ENCODE measurements around the gene ARL14EP.

DNA sequence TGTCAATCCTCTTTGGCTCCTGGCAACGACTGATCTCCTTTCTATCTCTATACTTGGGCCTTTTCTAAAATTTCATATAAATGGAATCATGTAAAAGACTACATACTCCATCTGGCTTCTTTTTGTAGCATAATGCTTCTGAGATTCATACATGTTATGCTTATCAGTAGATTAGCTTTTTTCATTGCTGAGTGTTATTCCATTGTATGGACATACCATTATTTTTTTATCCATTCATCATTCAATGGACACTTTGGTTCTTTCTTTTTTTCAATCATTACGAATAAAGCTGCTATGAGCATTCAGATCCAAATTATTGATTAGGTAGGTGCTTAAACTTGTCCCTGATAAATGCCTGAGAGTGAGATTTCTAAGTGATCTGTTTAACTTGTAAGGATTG is 11.7 kb upstream of the ARL14EP start:
- TF ChIP-seq CTCF (IDR thresholded peaks at IDR 0.05) (no peak), POLR2AphosphoS5 (IDR thresholded peaks at IDR 0.05) (no peak)
